PFSK-1 (cell line): Measurements from ENCODE around the gene SNAP25.

Source experiments
- FOXP2 ChIP-seq: optimal IDR thresholded peaks from 2 replicates; pipeline ENCODE3; 2011; ENCODE audit warnings: borderline replicate concordance, control low read depth, inconsistent platforms; ENCODE audit not compliant: insufficient read depth; ENCODE audit errors: extremely low read length, extremely low read depth
- POLR2AphosphoS5 ChIP-seq: IDR thresholded peaks from 2 replicates; pipeline ENCODE4 v1.6.1; 2012; ENCODE audit warnings: low read depth, mild to moderate bottlenecking, control low read depth, low read length, moderate library complexity
- SIN3A ChIP-seq: IDR thresholded peaks from 2 replicates; pipeline ENCODE4 v1.6.1; 2012; ENCODE audit warnings: mild to moderate bottlenecking, low read length, moderate library complexity, borderline replicate concordance; ENCODE audit not compliant: insufficient read depth
- TAF1 ChIP-seq: IDR thresholded peaks from 2 replicates; pipeline ENCODE4 v1.6.1; 2012; ENCODE audit warnings: low read length, control low read depth, borderline replicate concordance; ENCODE audit not compliant: insufficient read depth
- TF ChIP-seq, protein P1 (sequence below), 2 experiments: IDR thresholded peaks; 2 replicates each; pipeline versions ENCODE4 v1.6.1 to v1.8.0; 2011 to 2012; ENCODE audit warnings: low read depth in 2 of 2, low read length in 2 of 2, control low read depth in 1 of 2, inconsistent platforms in 1 of 2, mild to moderate bottlenecking in 1 of 2, moderate library complexity in 1 of 2; ENCODE audit not compliant: insufficient read depth in 1 of 2

Gene SNAP25

DNA sequence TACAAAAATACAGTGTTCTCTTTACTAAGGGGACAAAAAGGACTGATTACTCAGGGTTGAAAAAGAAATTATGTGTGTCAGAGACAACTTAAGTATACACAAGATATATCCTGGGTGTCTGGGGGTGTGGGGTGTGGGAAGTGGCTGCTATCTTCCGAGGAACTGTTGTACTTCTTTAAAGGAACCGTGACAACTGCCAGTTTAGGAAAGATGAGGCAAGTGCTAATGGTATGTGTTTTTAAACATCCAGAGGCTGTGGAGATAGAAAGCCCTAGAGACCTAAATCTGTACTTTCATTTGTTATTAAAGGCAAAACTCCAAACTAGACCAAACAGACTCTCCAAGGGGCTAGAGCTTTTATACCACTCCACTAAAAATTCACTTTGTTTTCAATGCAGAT, 95.6 kb downstream of the SNAP25 start:
- TF ChIP-seq FOXP2 (no peak), SIN3A (no peak), POLR2AphosphoS5 (no peak), TAF1 (no peak)
- TF ChIP-seq, protein P1, sequence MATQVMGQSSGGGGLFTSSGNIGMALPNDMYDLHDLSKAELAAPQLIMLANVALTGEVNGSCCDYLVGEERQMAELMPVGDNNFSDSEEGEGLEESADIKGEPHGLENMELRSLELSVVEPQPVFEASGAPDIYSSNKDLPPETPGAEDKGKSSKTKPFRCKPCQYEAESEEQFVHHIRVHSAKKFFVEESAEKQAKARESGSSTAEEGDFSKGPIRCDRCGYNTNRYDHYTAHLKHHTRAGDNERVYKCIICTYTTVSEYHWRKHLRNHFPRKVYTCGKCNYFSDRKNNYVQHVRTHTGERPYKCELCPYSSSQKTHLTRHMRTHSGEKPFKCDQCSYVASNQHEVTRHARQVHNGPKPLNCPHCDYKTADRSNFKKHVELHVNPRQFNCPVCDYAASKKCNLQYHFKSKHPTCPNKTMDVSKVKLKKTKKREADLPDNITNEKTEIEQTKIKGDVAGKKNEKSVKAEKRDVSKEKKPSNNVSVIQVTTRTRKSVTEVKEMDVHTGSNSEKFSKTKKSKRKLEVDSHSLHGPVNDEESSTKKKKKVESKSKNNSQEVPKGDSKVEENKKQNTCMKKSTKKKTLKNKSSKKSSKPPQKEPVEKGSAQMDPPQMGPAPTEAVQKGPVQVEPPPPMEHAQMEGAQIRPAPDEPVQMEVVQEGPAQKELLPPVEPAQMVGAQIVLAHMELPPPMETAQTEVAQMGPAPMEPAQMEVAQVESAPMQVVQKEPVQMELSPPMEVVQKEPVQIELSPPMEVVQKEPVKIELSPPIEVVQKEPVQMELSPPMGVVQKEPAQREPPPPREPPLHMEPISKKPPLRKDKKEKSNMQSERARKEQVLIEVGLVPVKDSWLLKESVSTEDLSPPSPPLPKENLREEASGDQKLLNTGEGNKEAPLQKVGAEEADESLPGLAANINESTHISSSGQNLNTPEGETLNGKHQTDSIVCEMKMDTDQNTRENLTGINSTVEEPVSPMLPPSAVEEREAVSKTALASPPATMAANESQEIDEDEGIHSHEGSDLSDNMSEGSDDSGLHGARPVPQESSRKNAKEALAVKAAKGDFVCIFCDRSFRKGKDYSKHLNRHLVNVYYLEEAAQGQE (IDR thresholded peaks at IDR 0.05; ENCODE audit: insufficient read depth in 1 of 2, low read depth in 2 of 2, low read length in 2 of 2): no peak

- TF ChIP-seq TAF1 (no peak), FOXP2 (no peak), SIN3A (no peak), POLR2AphosphoS5 (no peak)
- TF ChIP-seq, protein P1 (IDR thresholded peaks at IDR 0.05; ENCODE audit: insufficient read depth in 1 of 2, low read depth in 2 of 2, low read length in 2 of 2): no peak
These were observed 96.5 kb downstream of the SNAP25 start for GRCh38 chr20:10315138-10315537.

DNA sequence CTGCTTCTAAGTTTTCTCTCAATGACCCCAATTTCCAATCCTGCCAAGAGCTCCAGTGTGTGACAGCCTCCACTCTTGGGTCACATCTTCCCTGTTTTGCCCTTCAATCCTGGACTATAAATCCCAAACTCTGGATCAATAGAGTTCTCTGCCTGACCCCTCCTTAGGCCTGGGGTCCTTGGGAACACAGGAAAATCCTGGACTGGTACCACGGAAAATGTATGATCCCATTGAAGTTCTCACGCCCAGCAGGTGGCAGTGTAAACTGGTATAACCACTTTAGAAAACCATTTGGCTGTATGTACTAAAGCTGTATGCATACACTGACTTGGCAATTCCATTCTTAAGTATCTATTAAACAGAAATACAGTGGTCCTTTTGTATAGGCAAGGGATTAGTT, 98.0 kb downstream of the SNAP25 start:
- TF ChIP-seq POLR2AphosphoS5 (no peak), FOXP2 (no peak), SIN3A (no peak), TAF1 (no peak)
- TF ChIP-seq, protein P1 (IDR thresholded peaks at IDR 0.05; ENCODE audit: insufficient read depth in 1 of 2, low read depth in 2 of 2, low read length in 2 of 2): no peak

- TF ChIP-seq SIN3A: no peak
- TF ChIP-seq, protein P1 (IDR thresholded peaks at IDR 0.05; ENCODE audit: insufficient read depth in 1 of 2, low read depth in 2 of 2, low read length in 2 of 2): no peak
These were observed 99.8 kb downstream of the SNAP25 start for GRCh38 chr20:10318291-10319024.

DNA sequence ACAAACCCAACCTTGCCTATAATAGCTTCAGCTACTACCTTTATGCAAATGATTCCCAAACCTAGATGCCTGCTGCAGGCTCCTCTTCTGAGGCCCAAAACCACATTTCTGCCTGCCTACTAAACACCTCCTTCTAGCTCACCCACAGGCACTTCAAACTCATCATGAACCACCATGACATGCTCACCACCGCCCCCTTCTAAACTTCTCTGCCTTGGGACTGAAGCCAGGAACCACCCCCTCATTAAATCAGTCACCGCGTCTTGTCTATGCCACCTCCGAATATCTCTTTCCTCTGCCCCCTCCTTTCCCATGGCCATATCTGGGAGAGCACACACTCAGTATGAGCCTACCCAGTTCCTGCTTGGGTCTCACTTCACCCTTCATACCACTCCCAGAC, 101.2 kb downstream of the SNAP25 start:
- TF ChIP-seq, protein P1 (IDR thresholded peaks at IDR 0.05; ENCODE audit: insufficient read depth in 1 of 2, low read depth in 2 of 2, low read length in 2 of 2): no peak
- TF ChIP-seq TAF1 (no peak), POLR2AphosphoS5 (no peak), SIN3A (no peak), FOXP2 (no peak)
